OCI-LY1 (cell line): ENCODE data around the gene ANKRD13A.

Experiments used
- H2AFZ ChIP-seq: fragments of 200-600 bp; sonication (generic), shearing (Covaris generic); 2 replicates; pipeline ENCODE4 v1.6.0; 2014; ENCODE audit warnings: antibody characterized with exemption, mild to moderate bottlenecking, low read length
- H3F3A ChIP-seq: fragments of 200-600 bp; sonication (generic), shearing (Covaris generic); 2 replicates; pipeline ENCODE4 v1.6.0; 2014; ENCODE audit warnings: mild to moderate bottlenecking, antibody characterized with exemption, low read length, moderate library complexity; ENCODE audit not compliant: insufficient read depth
- H3K27ac ChIP-seq: fragments of 200-600 bp; sonication (generic); 2 replicates; pipeline ENCODE4 v1.5.1; 2014; ENCODE audit warnings: low read length, mixed run types, mild to moderate bottlenecking, low read depth; ENCODE audit not compliant: poor library complexity, severe bottlenecking
- H3K27me3 ChIP-seq: fragments of 200-600 bp; sonication (generic); 2 replicates; pipeline ENCODE4 v1.6.0; 2014; ENCODE audit warnings: antibody characterized with exemption, mild to moderate bottlenecking, low read length, moderate library complexity; ENCODE audit not compliant: insufficient read depth
- H3K36me3 ChIP-seq: fragments of 200-600 bp; sonication (generic); 2 replicates; pipeline ENCODE4 v1.6.1; 2014; ENCODE audit warnings: mild to moderate bottlenecking, antibody characterized with exemption, low read length, moderate library complexity, mixed read lengths; ENCODE audit not compliant: insufficient read depth
- H3K4me1 ChIP-seq: fragments of 200-600 bp; sonication (generic); 2 replicates; pipeline ENCODE4 v1.5.1; 2014; ENCODE audit warnings: mild to moderate bottlenecking, low read length, moderate library complexity; ENCODE audit not compliant: insufficient read depth, severe bottlenecking
- H3K4me2 ChIP-seq: fragments of 200-600 bp; sonication (generic), shearing (Covaris generic); 2 replicates; pipeline ENCODE4 v1.6.1; 2014; ENCODE audit warnings: low read length
- H3K4me3 ChIP-seq: fragments of 200-600 bp; sonication (generic); 2 replicates; pipeline ENCODE4 v1.5.1; 2014; ENCODE audit warnings: low read length, low read depth, mild to moderate bottlenecking, mixed read lengths; ENCODE audit not compliant: poor library complexity, severe bottlenecking
- H3K79me2 ChIP-seq: fragments of 200-600 bp; shearing (Covaris generic); 2 replicates; pipeline ENCODE4 v1.6.1; 2016; ENCODE audit warnings: mixed run types, low read length, mixed read lengths; ENCODE audit not compliant: insufficient read depth
- H3K9ac ChIP-seq: fragments of 200-600 bp; sonication (generic), shearing (Covaris generic); 2 replicates; pipeline ENCODE4 v1.6.1; 2014; ENCODE audit warnings: mild to moderate bottlenecking, low read length, mixed read lengths
- H3K9me2 ChIP-seq: fragments of 200-600 bp; sonication (generic), shearing (Covaris generic); 2 replicates; pipeline ENCODE4 v1.6.1; 2014; ENCODE audit warnings: low read depth, mild to moderate bottlenecking, low read length, mixed read lengths
- H3K9me3 ChIP-seq: fragments of 200-600 bp; shearing (Covaris generic); 2 replicates; pipeline ENCODE4 v1.6.1; 2014; ENCODE audit warnings: low read length, mixed read lengths
- H4K20me1 ChIP-seq: fragments of 200-600 bp; sonication (generic), shearing (Covaris generic); 2 replicates; pipeline ENCODE4 v1.6.0; 2016; ENCODE audit warnings: mild to moderate bottlenecking, low read length; ENCODE audit not compliant: insufficient read depth
- CTCF ChIP-seq: fragments of 200-600 bp; sonication (generic), shearing (Covaris generic); IDR thresholded peaks from 2 replicates; pipeline ENCODE4 v1.5.1; 2017; ENCODE audit warnings: mild to moderate bottlenecking, antibody characterized with exemption, low read length, moderate library complexity, mixed read lengths
- EZH2 ChIP-seq: fragments of 200-600 bp; sonication (generic), shearing (Covaris generic); IDR thresholded peaks from 2 replicates; pipeline ENCODE4 v1.8.0; 2017; ENCODE audit warnings: borderline replicate concordance, mixed run types, mild to moderate bottlenecking, antibody characterized with exemption, low read length, moderate library complexity, mixed read lengths

ANKRD13A gene

GRCh38 chr12:110088936-110089335 lies 89.7 kb downstream of the ANKRD13A start:
- Histone ChIP-seq H3K36me3 (no peaks in the 10 kb centered on the region), H3K4me3 (no peak overlapping the region), H3K4me2 (no peak overlapping the region), H3K4me1 (no peaks in the 10 kb centered on the region), H3K27ac (no peak overlapping the region), H3K79me2 (no peaks in the 10 kb centered on the region), H3K9me3 (no peaks in the 10 kb centered on the region), H3K27me3 (no peaks in the 10 kb centered on the region), H3F3A (no peaks in the 10 kb centered on the region), H3K9me2 (no peaks in the 10 kb centered on the region), H3K9ac (no peak overlapping the region), H2AFZ (no peak overlapping the region), H4K20me1 (no peaks in the 10 kb centered on the region)
- no peak for TF ChIP-seq CTCF
- TF ChIP-seq EZH2 = no peak
